GM23338 (cell line): ENCODE measurements around the gene APELA.

ENCODE experiments used
- CREB1 ChIP-seq: fragments of 250-450 bp; sonication (Bioruptor Pico); IDR thresholded peaks from 2 replicates; pipeline ENCODE4 v1.5.0; 2020; ENCODE audit warnings: low read depth, mild to moderate bottlenecking, moderate library complexity
- EZH2 ChIP-seq: fragments of 200-600 bp; sonication (generic); IDR thresholded peaks from one replicate; pipeline ENCODE4 v1.8.0; 2017; ENCODE audit warnings: antibody characterized with exemption, mild to moderate bottlenecking, low read depth; ENCODE audit not compliant: unreplicated experiment
- EZH2phosphoT487 ChIP-seq: fragments of 200-600 bp; sonication (generic); IDR thresholded peaks from one replicate; pipeline ENCODE4 v1.8.1; 2018; ENCODE audit warnings: antibody characterized with exemption; ENCODE audit not compliant: unreplicated experiment
- JUNB ChIP-seq: IDR thresholded peaks from one replicate; pipeline ENCODE4 v1.6.1; 2016; ENCODE audit warnings: antibody characterized with exemption; ENCODE audit not compliant: unreplicated experiment
- NANOG ChIP-seq: IDR thresholded peaks from 2 replicates; pipeline ENCODE4 v1.6.1; 2016; ENCODE audit warnings: antibody characterized with exemption, borderline replicate concordance
- POLR2AphosphoS5 ChIP-seq: IDR thresholded peaks from 2 replicates; pipeline ENCODE4 v1.6.1; 2016; ENCODE audit warnings: antibody characterized with exemption, low read depth
- STAT1 ChIP-seq: IDR thresholded peaks from one replicate; pipeline ENCODE4 v1.6.1; 2016; ENCODE audit warnings: antibody characterized with exemption; ENCODE audit not compliant: unreplicated experiment
- TF ChIP-seq, protein P1 (sequence below), 2 experiments: fragments of 200-600 bp in 1 of 2; sonication (generic) in 1 of 2; conservative IDR thresholded peaks; 2 replicates each; pipeline versions ENCODE4 v1.5.1 to v1.6.1; 2016 to 2017; ENCODE audit warnings: antibody characterized with exemption in 2 of 2, low read depth in 2 of 2, mild to moderate bottlenecking in 2 of 2, moderate library complexity in 1 of 2
- TF ChIP-seq, protein P2 (sequence below): IDR thresholded peaks from one replicate; pipeline ENCODE4 v1.6.1; 2018; ENCODE audit warnings: antibody characterized with exemption; ENCODE audit not compliant: unreplicated experiment
- TF ChIP-seq, protein P3 (sequence below): fragments of 250-450 bp; sonication (Bioruptor Pico); IDR thresholded peaks from 2 replicates; pipeline ENCODE4 v1.5.0; 2020; ENCODE audit warnings: mild to moderate bottlenecking, moderate library complexity

DNA sequence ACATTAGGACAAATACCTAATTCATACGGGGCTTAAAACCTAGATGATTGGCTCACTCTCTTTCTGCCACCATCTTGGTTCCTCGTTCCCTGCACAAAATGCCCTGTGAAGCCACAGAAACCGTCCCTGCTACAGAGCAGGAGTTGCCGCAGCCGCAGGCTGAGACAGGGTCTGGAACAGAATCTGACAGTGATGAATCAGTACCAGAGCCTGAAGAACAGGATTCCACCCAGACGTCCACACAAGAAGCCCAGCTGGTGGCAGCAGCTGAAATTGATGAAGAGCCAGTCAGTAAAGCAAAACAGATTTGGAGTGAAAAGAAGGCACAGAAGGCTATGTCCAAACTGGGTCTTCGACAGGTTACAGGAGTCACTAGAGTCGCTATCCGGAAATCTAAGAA lies 66.2 kb downstream of the APELA start:
- TF ChIP-seq, protein P1, sequence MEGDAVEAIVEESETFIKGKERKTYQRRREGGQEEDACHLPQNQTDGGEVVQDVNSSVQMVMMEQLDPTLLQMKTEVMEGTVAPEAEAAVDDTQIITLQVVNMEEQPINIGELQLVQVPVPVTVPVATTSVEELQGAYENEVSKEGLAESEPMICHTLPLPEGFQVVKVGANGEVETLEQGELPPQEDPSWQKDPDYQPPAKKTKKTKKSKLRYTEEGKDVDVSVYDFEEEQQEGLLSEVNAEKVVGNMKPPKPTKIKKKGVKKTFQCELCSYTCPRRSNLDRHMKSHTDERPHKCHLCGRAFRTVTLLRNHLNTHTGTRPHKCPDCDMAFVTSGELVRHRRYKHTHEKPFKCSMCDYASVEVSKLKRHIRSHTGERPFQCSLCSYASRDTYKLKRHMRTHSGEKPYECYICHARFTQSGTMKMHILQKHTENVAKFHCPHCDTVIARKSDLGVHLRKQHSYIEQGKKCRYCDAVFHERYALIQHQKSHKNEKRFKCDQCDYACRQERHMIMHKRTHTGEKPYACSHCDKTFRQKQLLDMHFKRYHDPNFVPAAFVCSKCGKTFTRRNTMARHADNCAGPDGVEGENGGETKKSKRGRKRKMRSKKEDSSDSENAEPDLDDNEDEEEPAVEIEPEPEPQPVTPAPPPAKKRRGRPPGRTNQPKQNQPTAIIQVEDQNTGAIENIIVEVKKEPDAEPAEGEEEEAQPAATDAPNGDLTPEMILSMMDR (conservative IDR thresholded peaks at IDR 0.05; ENCODE audit: low read depth in 2 of 2): no peak
- TF ChIP-seq, protein P2, sequence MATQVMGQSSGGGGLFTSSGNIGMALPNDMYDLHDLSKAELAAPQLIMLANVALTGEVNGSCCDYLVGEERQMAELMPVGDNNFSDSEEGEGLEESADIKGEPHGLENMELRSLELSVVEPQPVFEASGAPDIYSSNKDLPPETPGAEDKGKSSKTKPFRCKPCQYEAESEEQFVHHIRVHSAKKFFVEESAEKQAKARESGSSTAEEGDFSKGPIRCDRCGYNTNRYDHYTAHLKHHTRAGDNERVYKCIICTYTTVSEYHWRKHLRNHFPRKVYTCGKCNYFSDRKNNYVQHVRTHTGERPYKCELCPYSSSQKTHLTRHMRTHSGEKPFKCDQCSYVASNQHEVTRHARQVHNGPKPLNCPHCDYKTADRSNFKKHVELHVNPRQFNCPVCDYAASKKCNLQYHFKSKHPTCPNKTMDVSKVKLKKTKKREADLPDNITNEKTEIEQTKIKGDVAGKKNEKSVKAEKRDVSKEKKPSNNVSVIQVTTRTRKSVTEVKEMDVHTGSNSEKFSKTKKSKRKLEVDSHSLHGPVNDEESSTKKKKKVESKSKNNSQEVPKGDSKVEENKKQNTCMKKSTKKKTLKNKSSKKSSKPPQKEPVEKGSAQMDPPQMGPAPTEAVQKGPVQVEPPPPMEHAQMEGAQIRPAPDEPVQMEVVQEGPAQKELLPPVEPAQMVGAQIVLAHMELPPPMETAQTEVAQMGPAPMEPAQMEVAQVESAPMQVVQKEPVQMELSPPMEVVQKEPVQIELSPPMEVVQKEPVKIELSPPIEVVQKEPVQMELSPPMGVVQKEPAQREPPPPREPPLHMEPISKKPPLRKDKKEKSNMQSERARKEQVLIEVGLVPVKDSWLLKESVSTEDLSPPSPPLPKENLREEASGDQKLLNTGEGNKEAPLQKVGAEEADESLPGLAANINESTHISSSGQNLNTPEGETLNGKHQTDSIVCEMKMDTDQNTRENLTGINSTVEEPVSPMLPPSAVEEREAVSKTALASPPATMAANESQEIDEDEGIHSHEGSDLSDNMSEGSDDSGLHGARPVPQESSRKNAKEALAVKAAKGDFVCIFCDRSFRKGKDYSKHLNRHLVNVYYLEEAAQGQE: no peak
- TF ChIP-seq EZH2: no peak
- no peak for TF ChIP-seq NANOG
- TF ChIP-seq CREB1: no peak
- TF ChIP-seq, protein P3, sequence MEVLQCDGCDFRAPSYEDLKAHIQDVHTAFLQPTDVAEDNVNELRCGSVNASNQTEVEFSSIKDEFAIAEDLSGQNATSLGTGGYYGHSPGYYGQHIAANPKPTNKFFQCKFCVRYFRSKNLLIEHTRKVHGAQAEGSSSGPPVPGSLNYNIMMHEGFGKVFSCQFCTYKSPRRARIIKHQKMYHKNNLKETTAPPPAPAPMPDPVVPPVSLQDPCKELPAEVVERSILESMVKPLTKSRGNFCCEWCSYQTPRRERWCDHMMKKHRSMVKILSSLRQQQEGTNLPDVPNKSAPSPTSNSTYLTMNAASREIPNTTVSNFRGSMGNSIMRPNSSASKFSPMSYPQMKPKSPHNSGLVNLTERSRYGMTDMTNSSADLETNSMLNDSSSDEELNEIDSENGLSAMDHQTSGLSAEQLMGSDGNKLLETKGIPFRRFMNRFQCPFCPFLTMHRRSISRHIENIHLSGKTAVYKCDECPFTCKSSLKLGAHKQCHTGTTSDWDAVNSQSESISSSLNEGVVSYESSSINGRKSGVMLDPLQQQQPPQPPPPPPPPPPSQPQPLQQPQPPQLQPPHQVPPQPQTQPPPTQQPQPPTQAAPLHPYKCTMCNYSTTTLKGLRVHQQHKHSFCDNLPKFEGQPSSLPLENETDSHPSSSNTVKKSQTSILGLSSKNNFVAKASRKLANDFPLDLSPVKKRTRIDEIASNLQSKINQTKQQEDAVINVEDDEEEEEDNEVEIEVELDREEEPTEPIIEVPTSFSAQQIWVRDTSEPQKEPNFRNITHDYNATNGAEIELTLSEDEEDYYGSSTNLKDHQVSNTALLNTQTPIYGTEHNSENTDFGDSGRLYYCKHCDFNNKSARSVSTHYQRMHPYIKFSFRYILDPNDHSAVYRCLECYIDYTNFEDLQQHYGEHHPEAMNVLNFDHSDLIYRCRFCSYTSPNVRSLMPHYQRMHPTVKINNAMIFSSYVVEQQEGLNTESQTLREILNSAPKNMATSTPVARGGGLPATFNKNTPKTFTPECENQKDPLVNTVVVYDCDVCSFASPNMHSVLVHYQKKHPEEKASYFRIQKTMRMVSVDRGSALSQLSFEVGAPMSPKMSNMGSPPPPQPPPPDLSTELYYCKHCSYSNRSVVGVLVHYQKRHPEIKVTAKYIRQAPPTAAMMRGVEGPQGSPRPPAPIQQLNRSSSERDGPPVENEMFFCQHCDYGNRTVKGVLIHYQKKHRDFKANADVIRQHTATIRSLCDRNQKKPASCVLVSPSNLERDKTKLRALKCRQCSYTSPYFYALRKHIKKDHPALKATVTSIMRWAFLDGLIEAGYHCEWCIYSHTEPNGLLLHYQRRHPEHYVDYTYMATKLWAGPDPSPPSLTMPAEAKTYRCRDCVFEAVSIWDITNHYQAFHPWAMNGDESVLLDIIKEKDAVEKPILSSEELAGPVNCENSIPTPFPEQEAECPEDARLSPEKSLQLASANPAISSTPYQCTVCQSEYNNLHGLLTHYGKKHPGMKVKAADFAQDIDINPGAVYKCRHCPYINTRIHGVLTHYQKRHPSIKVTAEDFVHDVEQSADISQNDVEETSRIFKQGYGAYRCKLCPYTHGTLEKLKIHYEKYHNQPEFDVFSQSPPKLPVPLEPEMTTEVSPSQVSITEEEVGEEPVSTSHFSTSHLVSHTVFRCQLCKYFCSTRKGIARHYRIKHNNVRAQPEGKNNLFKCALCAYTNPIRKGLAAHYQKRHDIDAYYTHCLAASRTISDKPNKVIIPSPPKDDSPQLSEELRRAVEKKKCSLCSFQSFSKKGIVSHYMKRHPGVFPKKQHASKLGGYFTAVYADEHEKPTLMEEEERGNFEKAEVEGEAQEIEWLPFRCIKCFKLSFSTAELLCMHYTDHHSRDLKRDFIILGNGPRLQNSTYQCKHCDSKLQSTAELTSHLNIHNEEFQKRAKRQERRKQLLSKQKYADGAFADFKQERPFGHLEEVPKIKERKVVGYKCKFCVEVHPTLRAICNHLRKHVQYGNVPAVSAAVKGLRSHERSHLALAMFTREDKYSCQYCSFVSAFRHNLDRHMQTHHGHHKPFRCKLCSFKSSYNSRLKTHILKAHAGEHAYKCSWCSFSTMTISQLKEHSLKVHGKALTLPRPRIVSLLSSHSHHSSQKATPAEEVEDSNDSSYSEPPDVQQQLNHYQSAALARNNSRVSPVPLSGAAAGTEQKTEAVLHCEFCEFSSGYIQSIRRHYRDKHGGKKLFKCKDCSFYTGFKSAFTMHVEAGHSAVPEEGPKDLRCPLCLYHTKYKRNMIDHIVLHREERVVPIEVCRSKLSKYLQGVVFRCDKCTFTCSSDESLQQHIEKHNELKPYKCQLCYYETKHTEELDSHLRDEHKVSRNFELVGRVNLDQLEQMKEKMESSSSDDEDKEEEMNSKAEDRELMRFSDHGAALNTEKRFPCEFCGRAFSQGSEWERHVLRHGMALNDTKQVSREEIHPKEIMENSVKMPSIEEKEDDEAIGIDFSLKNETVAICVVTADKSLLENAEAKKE (CRISPR knock-in tag): no peak
- TF ChIP-seq STAT1: no peak
- no peak for TF ChIP-seq POLR2AphosphoS5
- no peak for TF ChIP-seq EZH2phosphoT487
- TF ChIP-seq JUNB: no peak
